ENCODE measurements around the gene ALOX15.
"Not testable (repeated sequence)": the region's sequence is repeated elsewhere in the genome, so short reads cannot be mapped to it uniquely, and the experiment has no call there.

The ALOX15 gene

GRCh38 chr17:4591529-4591928 lies 49.9 kb downstream of the ALOX15 start:
- CTCF ChIA-PET: interaction anchor here (0.7 to 1.3 kb wide), 3 partner anchors 8 to 24 kb away, joined by 3 read pairs; no protein-coding TSS in a partner anchor
- Histone ChIP-seq H3K27ac (ENCODE audit: insufficient read depth in 1 of 2, low read depth in 1 of 2, low read length in 2 of 2, poor library complexity in 1 of 2, severe bottlenecking in 2 of 2) (no peak overlapping the region), H3K27me3 (replicated peaks in 2 of 5; ENCODE audit: control insufficient read depth in 4 of 5, insufficient read depth in 5 of 5, low read length in 4 of 5) (peaks cover 0 to 14% (median 3%) of the 10 kb centered on the region in 5 experiments), H3K36me3 (ENCODE audit: control insufficient read depth in 4 of 4, insufficient read depth in 4 of 4, low read length in 3 of 4) (no peaks in the 10 kb centered on the region), H3K4me1 (ENCODE audit: control extremely low read depth in 1 of 4, control insufficient read depth in 4 of 4, insufficient read depth in 4 of 4, low read length in 3 of 4) (peaks cover 0 to 7% (median 2%) of the 10 kb centered on the region in 4 experiments), H3K4me3 (ENCODE audit: control insufficient read depth in 1 of 7, extremely low read depth in 1 of 7, insufficient read depth in 4 of 7, low read depth in 2 of 7, low read length in 6 of 7) (no peak overlapping the region), H3K9me3 (ENCODE audit: control extremely low read depth in 1 of 5, control insufficient read depth in 4 of 5, insufficient read depth in 2 of 5, low read depth in 1 of 5, low read length in 4 of 5) (no peaks in the 10 kb centered on the region)
- POLR2A ChIA-PET: no interaction called here
- DNase-seq: no peak
- 95% methylated on average over 10 of the region's 12 CpGs for WGBS (ENCODE audit: insufficient coverage)

- ChIA-PET POLR2A (no interaction called here), CTCF (interaction anchor here (1.3 kb wide), 1 partner anchor 15 kb away, joined by 3 read pairs; no protein-coding TSS in a partner anchor)
- no peaks in the 10 kb centered on the region for H3K36me3 ChIP-seq (ENCODE audit: control insufficient read depth in 4 of 4, insufficient read depth in 4 of 4, low read length in 3 of 4)
- H3K27ac ChIP-seq (ENCODE audit: insufficient read depth in 1 of 2, low read depth in 1 of 2, low read length in 2 of 2, poor library complexity in 1 of 2, severe bottlenecking in 2 of 2): no peak overlapping the region
- DNase-seq: no peak
- no peaks in the 10 kb centered on the region for H3K9me3 ChIP-seq (ENCODE audit: control extremely low read depth in 1 of 5, control insufficient read depth in 4 of 5, insufficient read depth in 2 of 5, low read depth in 1 of 5, low read length in 4 of 5)
- peaks cover 0 to 7% (median 2%) of the 10 kb centered on the region in 4 experiments for H3K4me1 ChIP-seq (ENCODE audit: control extremely low read depth in 1 of 4, control insufficient read depth in 4 of 4, insufficient read depth in 4 of 4, low read length in 3 of 4)
- WGBS (ENCODE audit: insufficient coverage): 93% methylated on average over 8 of the region's 10 CpGs
- no peak overlapping the region for H3K4me3 ChIP-seq (ENCODE audit: control insufficient read depth in 1 of 7, extremely low read depth in 1 of 7, insufficient read depth in 4 of 7, low read depth in 2 of 7, low read length in 6 of 7)
- H3K27me3 ChIP-seq (replicated peaks in 2 of 5; ENCODE audit: control insufficient read depth in 4 of 5, insufficient read depth in 5 of 5, low read length in 4 of 5): peaks cover 0 to 18% (median 5%) of the 10 kb centered on the region in 5 experiments
Observed at GRCh38 chr17:4590981-4591453, 50.5 kb downstream of the ALOX15 start.

GRCh38 chr17:4590042-4590441 lies 51.4 kb downstream of the ALOX15 start:
- DNase-seq; POLR2A ChIA-PET; H3K9me3 ChIP-seq (ENCODE audit: control extremely low read depth in 1 of 5, control insufficient read depth in 4 of 5, insufficient read depth in 2 of 5, low read depth in 1 of 5, low read length in 4 of 5); CTCF ChIA-PET; H3K4me1 ChIP-seq (ENCODE audit: control extremely low read depth in 1 of 4, control insufficient read depth in 4 of 4, insufficient read depth in 4 of 4, low read length in 3 of 4); H3K4me3 ChIP-seq (ENCODE audit: control insufficient read depth in 1 of 7, extremely low read depth in 1 of 7, insufficient read depth in 4 of 7, low read depth in 2 of 7, low read length in 6 of 7); H3K27ac ChIP-seq (ENCODE audit: insufficient read depth in 1 of 2, low read depth in 1 of 2, low read length in 2 of 2, poor library complexity in 1 of 2, severe bottlenecking in 2 of 2); H3K36me3 ChIP-seq (ENCODE audit: control insufficient read depth in 4 of 4, insufficient read depth in 4 of 4, low read length in 3 of 4): not testable (repeated sequence)
- WGBS (ENCODE audit: insufficient coverage): 94% methylated on average over 10 of the region's 11 CpGs
- peaks cover 0 to 28% (median 13%) of the 10 kb centered on the region in 5 experiments for H3K27me3 ChIP-seq (replicated peaks in 2 of 5; ENCODE audit: control insufficient read depth in 4 of 5, insufficient read depth in 5 of 5, low read length in 4 of 5)

- peaks cover 0 to 37% (median 13%) of the 10 kb centered on the region in 5 experiments for H3K27me3 ChIP-seq (replicated peaks in 2 of 5; ENCODE audit: control insufficient read depth in 4 of 5, insufficient read depth in 5 of 5, low read length in 4 of 5)
- 93% methylated on average over 17 of the region's 22 CpGs for WGBS (ENCODE audit: insufficient coverage)
- no peak for DNase-seq
- H3K4me3 ChIP-seq (ENCODE audit: control insufficient read depth in 1 of 7, extremely low read depth in 1 of 7, insufficient read depth in 4 of 7, low read depth in 2 of 7, low read length in 6 of 7): no peak overlapping the region
- ChIA-PET POLR2A (no interaction called here), CTCF (no interaction called here)
- no peaks in the 10 kb centered on the region for H3K36me3 ChIP-seq (ENCODE audit: control insufficient read depth in 4 of 4, insufficient read depth in 4 of 4, low read length in 3 of 4)
- peaks cover 0 to 10% (median 8%) of the 10 kb centered on the region in 4 experiments for H3K4me1 ChIP-seq (ENCODE audit: control extremely low read depth in 1 of 4, control insufficient read depth in 4 of 4, insufficient read depth in 4 of 4, low read length in 3 of 4)
- no peak overlapping the region for H3K27ac ChIP-seq (ENCODE audit: insufficient read depth in 1 of 2, low read depth in 1 of 2, low read length in 2 of 2, poor library complexity in 1 of 2, severe bottlenecking in 2 of 2)
- H3K9me3 ChIP-seq (ENCODE audit: control extremely low read depth in 1 of 5, control insufficient read depth in 4 of 5, insufficient read depth in 2 of 5, low read depth in 1 of 5, low read length in 4 of 5): no peaks in the 10 kb centered on the region
Observed at GRCh38 chr17:4588898-4589625, 52.4 kb downstream of the ALOX15 start.

- Histone ChIP-seq H3K36me3 (ENCODE audit: control insufficient read depth in 4 of 4, insufficient read depth in 4 of 4, low read length in 3 of 4) (no peaks in the 10 kb centered on the region), H3K9me3 (ENCODE audit: control extremely low read depth in 1 of 5, control insufficient read depth in 4 of 5, insufficient read depth in 2 of 5, low read depth in 1 of 5, low read length in 4 of 5) (no peaks in the 10 kb centered on the region), H3K27ac (ENCODE audit: insufficient read depth in 1 of 2, low read depth in 1 of 2, low read length in 2 of 2, poor library complexity in 1 of 2, severe bottlenecking in 2 of 2) (no peak overlapping the region), H3K4me3 (ENCODE audit: control insufficient read depth in 1 of 7, extremely low read depth in 1 of 7, insufficient read depth in 4 of 7, low read depth in 2 of 7, low read length in 6 of 7) (no peak overlapping the region), H3K27me3 (replicated peaks in 2 of 5; ENCODE audit: control insufficient read depth in 4 of 5, insufficient read depth in 5 of 5, low read length in 4 of 5) (peaks cover 0 to 44% (median 19%) of the 10 kb centered on the region in 5 experiments), H3K4me1 (ENCODE audit: control extremely low read depth in 1 of 4, control insufficient read depth in 4 of 4, insufficient read depth in 4 of 4, low read length in 3 of 4) (peaks cover 0 to 16% (median 13%) of the 10 kb centered on the region in 4 experiments)
- DNase-seq: no peak
- ChIA-PET POLR2A (no interaction called here), CTCF (interaction anchor here (0.8 kb wide), 1 partner anchor 156 kb away, joined by 3 read pairs; no protein-coding TSS in a partner anchor)
- WGBS (ENCODE audit: insufficient coverage): 58% methylated on average over 9 of the region's 11 CpGs
Observed at GRCh38 chr17:4588391-4588790, 53.1 kb downstream of the ALOX15 start.

- CTCF ChIA-PET: interaction anchor here (0.8 to 1.3 kb wide), 2 partner anchors 11 to 155 kb away, joined by 3 read pairs; no protein-coding TSS in a partner anchor
- 65% methylated on average over 5 of the region's 9 CpGs for WGBS (ENCODE audit: insufficient coverage)
- Histone ChIP-seq H3K4me1 (ENCODE audit: control extremely low read depth in 1 of 4, control insufficient read depth in 4 of 4, insufficient read depth in 4 of 4, low read length in 3 of 4) (peaks cover 0 to 20% (median 15%) of the 10 kb centered on the region in 4 experiments), H3K36me3 (ENCODE audit: control insufficient read depth in 4 of 4, insufficient read depth in 4 of 4, low read length in 3 of 4) (no peaks in the 10 kb centered on the region), H3K27ac (ENCODE audit: insufficient read depth in 1 of 2, low read depth in 1 of 2, low read length in 2 of 2, poor library complexity in 1 of 2, severe bottlenecking in 2 of 2) (no peak overlapping the region), H3K9me3 (ENCODE audit: control extremely low read depth in 1 of 5, control insufficient read depth in 4 of 5, insufficient read depth in 2 of 5, low read depth in 1 of 5, low read length in 4 of 5) (no peaks in the 10 kb centered on the region), H3K27me3 (replicated peaks in 2 of 5; ENCODE audit: control insufficient read depth in 4 of 5, insufficient read depth in 5 of 5, low read length in 4 of 5) (peaks cover 0 to 50% (median 25%) of the 10 kb centered on the region in 5 experiments), H3K4me3 (ENCODE audit: control insufficient read depth in 1 of 7, extremely low read depth in 1 of 7, insufficient read depth in 4 of 7, low read depth in 2 of 7, low read length in 6 of 7) (no peak overlapping the region)
- POLR2A ChIA-PET: no interaction called here
- no peak for DNase-seq
Observed at GRCh38 chr17:4587803-4588202, 53.7 kb downstream of the ALOX15 start.

GRCh38 chr17:4587195-4587594 lies 54.3 kb downstream of the ALOX15 start:
- CTCF ChIA-PET: interaction anchor here (0.9 to 1.7 kb wide), 6 partner anchors 8 to 29 kb away, joined by 3 to 6 read pairs (median 4); no protein-coding TSS in a partner anchor
- DNase-seq: no peak

More at GRCh38 chr17:4587195-4587594, 54.3 kb downstream of the ALOX15 start:
- Histone ChIP-seq H3K4me3 (ENCODE audit: control insufficient read depth in 1 of 7, extremely low read depth in 1 of 7, insufficient read depth in 4 of 7, low read depth in 2 of 7, low read length in 6 of 7) (no peak overlapping the region), H3K27me3 (replicated peaks in 2 of 5; ENCODE audit: control insufficient read depth in 4 of 5, insufficient read depth in 5 of 5, low read length in 4 of 5) (peaks cover 0 to 55% (median 31%) of the 10 kb centered on the region in 5 experiments), H3K4me1 (ENCODE audit: control extremely low read depth in 1 of 4, control insufficient read depth in 4 of 4, insufficient read depth in 4 of 4, low read length in 3 of 4) (peaks cover 0 to 20% (median 15%) of the 10 kb centered on the region in 4 experiments), H3K9me3 (ENCODE audit: control extremely low read depth in 1 of 5, control insufficient read depth in 4 of 5, insufficient read depth in 2 of 5, low read depth in 1 of 5, low read length in 4 of 5) (no peaks in the 10 kb centered on the region), H3K36me3 (ENCODE audit: control insufficient read depth in 4 of 4, insufficient read depth in 4 of 4, low read length in 3 of 4) (no peaks in the 10 kb centered on the region), H3K27ac (ENCODE audit: insufficient read depth in 1 of 2, low read depth in 1 of 2, low read length in 2 of 2, poor library complexity in 1 of 2, severe bottlenecking in 2 of 2) (no peak overlapping the region)
- WGBS (ENCODE audit: insufficient coverage): 100% methylated on average over 4 of the region's 7 CpGs
- POLR2A ChIA-PET: interaction anchor here (0.6 to 0.8 kb wide), 2 partner anchors 20 to 808 kb away, joined by 3 to 4 read pairs; no protein-coding TSS in a partner anchor
